ENCODE data around the gene TMEM106C.

TMEM106C gene

GRCh38 chr12:47964106-47964728 lies 821 bp downstream of the TMEM106C start:
- Histone ChIP-seq H3K27ac (no peak overlapping the region), H3K27me3 (ENCODE audit: control insufficient read depth, insufficient read depth, low read length) (no peaks in the 10 kb centered on the region)

GRCh38 chr12:47965581-47965980 lies 2.2 kb downstream of the TMEM106C start:
- H3K36me3 ChIP-seq (ENCODE audit: control insufficient read depth, insufficient read depth, low read length): no peaks in the 10 kb centered on the region
- TF ChIP-seq CTCF (IDR thresholded peaks at IDR 0.05): no peak
- no peak overlapping the region for H3K4me3 ChIP-seq (ENCODE audit: low read depth, low read length)
- H3K27ac ChIP-seq: no peak overlapping the region
- H3K9ac ChIP-seq: no peak overlapping the region
- no peaks in the 10 kb centered on the region for H3K79me2 ChIP-seq
- no peak overlapping the region for H3K4me2 ChIP-seq (ENCODE audit: low read length)
- peaks cover 8% of the 10 kb centered on the region for H3K4me1 ChIP-seq
- H2AFZ ChIP-seq: no peak overlapping the region
- no peaks in the 10 kb centered on the region for H3K9me3 ChIP-seq (ENCODE audit: control insufficient read depth, low read length)
- H3K27me3 ChIP-seq (ENCODE audit: control insufficient read depth, insufficient read depth, low read length): no peaks in the 10 kb centered on the region

More at GRCh38 chr12:47964106-47964728, 821 bp downstream of the TMEM106C start:
- TF ChIP-seq CTCF (IDR thresholded peaks at IDR 0.05): no peak
- peak overlapping the region; percentile 98 for H2AFZ ChIP-seq
- H3K4me3 ChIP-seq (ENCODE audit: low read depth, low read length): peak overlapping the region; percentile 96
- H3K9me3 ChIP-seq (ENCODE audit: control insufficient read depth, low read length): no peaks in the 10 kb centered on the region
- no peaks in the 10 kb centered on the region for H3K36me3 ChIP-seq (ENCODE audit: control insufficient read depth, insufficient read depth, low read length)
- no peak overlapping the region for H3K9ac ChIP-seq
- peaks cover 8% of the 10 kb centered on the region for H3K4me1 ChIP-seq
- H3K79me2 ChIP-seq: no peaks in the 10 kb centered on the region
- H3K4me2 ChIP-seq (ENCODE audit: low read length): peak overlapping the region; percentile 95

GRCh38 chr12:47967461-47968321 lies 4.3 kb downstream of the TMEM106C start:
- Histone ChIP-seq H3K36me3 (ENCODE audit: control insufficient read depth, insufficient read depth, low read length) (no peaks in the 10 kb centered on the region), H3K79me2 (no peaks in the 10 kb centered on the region), H3K27ac (no peak overlapping the region), H3K4me1 (peaks cover 5% of the 10 kb centered on the region), H3K4me3 (ENCODE audit: low read depth, low read length) (no peak overlapping the region), H3K27me3 (ENCODE audit: control insufficient read depth, insufficient read depth, low read length) (no peaks in the 10 kb centered on the region), H3K9ac (no peak overlapping the region), H3K4me2 (ENCODE audit: low read length) (no peak overlapping the region), H3K9me3 (ENCODE audit: control insufficient read depth, low read length) (no peaks in the 10 kb centered on the region), H2AFZ (no peak overlapping the region)
- TF ChIP-seq CTCF (IDR thresholded peaks at IDR 0.05): no peak

- no peak overlapping the region for H3K4me2 ChIP-seq (ENCODE audit: low read length)
- H2AFZ ChIP-seq: no peak overlapping the region
- no peak for TF ChIP-seq CTCF (IDR thresholded peaks at IDR 0.05)
- no peak overlapping the region for H3K9ac ChIP-seq
- no peaks in the 10 kb centered on the region for H3K79me2 ChIP-seq
- H3K27ac ChIP-seq: no peak overlapping the region
- no peaks in the 10 kb centered on the region for H3K4me1 ChIP-seq
- no peaks in the 10 kb centered on the region for H3K9me3 ChIP-seq (ENCODE audit: control insufficient read depth, low read length)
- no peaks in the 10 kb centered on the region for H3K27me3 ChIP-seq (ENCODE audit: control insufficient read depth, insufficient read depth, low read length)
- no peaks in the 10 kb centered on the region for H3K36me3 ChIP-seq (ENCODE audit: control insufficient read depth, insufficient read depth, low read length)
- no peak overlapping the region for H3K4me3 ChIP-seq (ENCODE audit: low read depth, low read length)
These were observed 6.4 kb downstream of the TMEM106C start for GRCh38 chr12:47969845-47970244.

Measured in parathyroid adenoma (tissue), 2 donors.